H1 (cell line): ENCODE measurements around the gene KLK8. TPM values are rescaled to one million over a fixed set of nuclear protein-coding genes. Genes with fewer than 3 reads are reported as not detected.
A peak's percentile ranks its signal among the peaks of the same experiment; 100 is the strongest.

Experiments
- CTCF ChIA-PET: fragments of 300-600 bp; sonication (Branson Sonifier 250); formaldehyde crosslinking; loops from one replicate; lab custom pipeline; 2021; ENCODE audit not compliant: partially characterized antibody; lab: Charles Lee
- POLR2A ChIA-PET: fragments of 300-600 bp; sonication (Branson Sonifier 250); formaldehyde crosslinking; loops from one replicate; lab custom pipeline; 2021; ENCODE audit warnings: inconsistent platforms; ENCODE audit not compliant: partially characterized antibody; lab: Charles Lee
- DNase-seq, 2 experiments: peaks; one replicate each; pipeline versions ENCODE4 v3.0.0 to v3.0.0-alpha.2; 2010 to 2022; ENCODE audit warnings: low spot score in 2 of 2, low read depth in 1 of 2, mixed read lengths in 1 of 2
- FAIRE-seq: peaks from 2 replicates; lab custom pipeline; 2011; peaks lifted over from hg19 to GRCh38; lab: Jason Lieb, UNC
- H2AFZ ChIP-seq: 2 replicates; pipeline ENCODE4 v1.8.1; 2012; ENCODE audit warnings: low read length, inconsistent platforms
- H2AK5ac ChIP-seq: 2 replicates; pipeline ENCODE4 v1.6.1; 2013; ENCODE audit warnings: low read depth, low read length
- H2BK120ac ChIP-seq: replicated peaks from 2 replicates; pipeline ENCODE3; 2013; ENCODE audit warnings: low read depth, low read length, inconsistent platforms
- H2BK12ac ChIP-seq: 2 replicates; pipeline ENCODE4 v1.6.1; 2013; ENCODE audit warnings: low read depth, low read length
- H2BK15ac ChIP-seq: 2 replicates; pipeline ENCODE4 v1.6.1; 2013; ENCODE audit warnings: low read length
- H2BK20ac ChIP-seq: 2 replicates; pipeline ENCODE4 v1.6.1; 2013; ENCODE audit warnings: low read length
- H2BK5ac ChIP-seq: 2 replicates; pipeline ENCODE4 v1.6.1; 2013; ENCODE audit warnings: low read depth, low read length
- H3K14ac ChIP-seq: 2 replicates; pipeline ENCODE4 v1.6.1; 2013; ENCODE audit warnings: inconsistent platforms; ENCODE audit not compliant: insufficient read length
- H3K18ac ChIP-seq: 2 replicates; pipeline ENCODE4 v1.6.1; 2013; ENCODE audit warnings: low read length; ENCODE audit errors: extremely low read depth
- H3K23ac ChIP-seq: 2 replicates; pipeline ENCODE4 v1.6.1; 2013; ENCODE audit warnings: inconsistent platforms; ENCODE audit not compliant: insufficient read length
- H3K23me2 ChIP-seq: 2 replicates; pipeline ENCODE4 v1.6.1; 2013; ENCODE audit warnings: low read depth, low read length
- H3K27ac ChIP-seq: 2 replicates; pipeline ENCODE4 v1.6.1; 2011; ENCODE audit warnings: low read depth, low read length, inconsistent platforms
- H3K27me3 ChIP-seq, 4 experiments: replicated peaks in 1 of 4; 1 replicate in 1 of 4; 2 replicates in 3 of 4; pipeline versions ENCODE4 v1.6.1 to v1.8.1; 2011 to 2013; ENCODE audit warnings: low read length in 3 of 4, mild to moderate bottlenecking in 3 of 4, inconsistent platforms in 2 of 4, mixed read lengths in 2 of 4, moderate library complexity in 1 of 4; ENCODE audit not compliant: control insufficient read depth in 3 of 4, insufficient read depth in 3 of 4; ENCODE audit errors: extremely low read depth in 1 of 4
- H3K36me3 ChIP-seq, 4 experiments: 2 replicates each; pipeline versions ENCODE4 v1.6.1 to v1.8.1; 2011 to 2013; ENCODE audit warnings: mild to moderate bottlenecking in 4 of 4, low read length in 3 of 4, moderate library complexity in 2 of 4, control low read depth in 1 of 4, inconsistent platforms in 1 of 4; ENCODE audit not compliant: insufficient read depth in 4 of 4, control insufficient read depth in 2 of 4
- H3K4ac ChIP-seq: replicated peaks from 2 replicates; pipeline ENCODE3; 2013; ENCODE audit warnings: low read length, low read depth, mixed read lengths, inconsistent platforms; ENCODE audit not compliant: insufficient read length
- H3K4me1 ChIP-seq, 4 experiments: replicated peaks in 1 of 4; 1 replicate in 1 of 4; 2 replicates in 3 of 4; pipeline versions ENCODE4 v1.6.1 to v1.8.1; 2011 to 2013; ENCODE audit warnings: low read length in 3 of 4, inconsistent platforms in 2 of 4, mixed read lengths in 1 of 4; ENCODE audit not compliant: insufficient read depth in 4 of 4, control insufficient read depth in 3 of 4
- H3K4me2 ChIP-seq, 2 experiments: 2 replicates each; pipeline versions ENCODE4 v1.6.1 to v1.8.1; 2011 to 2013; ENCODE audit warnings: low read depth in 2 of 2, low read length in 2 of 2, control low read depth in 1 of 2, inconsistent platforms in 1 of 2, mild to moderate bottlenecking in 1 of 2; ENCODE audit not compliant: insufficient read depth in 1 of 2
- H3K4me3 ChIP-seq, 4 experiments: fragments of 200-600, 300-600 bp in 1 of 4; sonication (generic), shearing (Covaris generic), sonication (Bioruptor Twin) in 1 of 4; 2 replicates each; pipeline versions ENCODE4 v1.5.1 to v1.8.1; 2011 to 2016; ENCODE audit warnings: low read length in 4 of 4, low read depth in 3 of 4, control low read depth in 2 of 4, inconsistent platforms in 2 of 4, mild to moderate bottlenecking in 2 of 4, mixed read lengths in 1 of 4, moderate library complexity in 1 of 4; ENCODE audit not compliant: insufficient read depth in 2 of 4; ENCODE audit errors: extremely low read depth in 1 of 4
- H3K56ac ChIP-seq: replicated peaks from 2 replicates; pipeline ENCODE3; 2013; ENCODE audit warnings: low read depth, mild to moderate bottlenecking, mixed read lengths, low read length, inconsistent platforms; ENCODE audit not compliant: insufficient read length
- H3K79me1 ChIP-seq: 2 replicates; pipeline ENCODE4 v1.6.1; 2013; ENCODE audit warnings: low read depth, low read length, control low read depth
- H3K79me2 ChIP-seq, 2 experiments: 2 replicates each; pipeline versions ENCODE4 v1.6.1 to v1.8.1; 2012 to 2013; ENCODE audit warnings: low read length in 2 of 2, mild to moderate bottlenecking in 2 of 2, inconsistent platforms in 1 of 2; ENCODE audit not compliant: insufficient read depth in 2 of 2, control insufficient read depth in 1 of 2
- H3K9ac ChIP-seq, 4 experiments: replicated peaks in 1 of 4; 1 replicate in 1 of 4; 2 replicates in 3 of 4; pipeline versions ENCODE4 v1.6.1 to v1.8.1; 2011 to 2013; ENCODE audit warnings: low read depth in 3 of 4, low read length in 3 of 4, control low read depth in 2 of 4, mild to moderate bottlenecking in 2 of 4, moderate library complexity in 2 of 4, inconsistent platforms in 1 of 4; ENCODE audit errors: extremely low read depth in 1 of 4
- H3K9me3 ChIP-seq, 2 experiments: 2 replicates each; pipeline versions ENCODE4 v1.6.1 to v1.8.1; 2012 to 2013; ENCODE audit warnings: mild to moderate bottlenecking in 2 of 2, moderate library complexity in 2 of 2, control low read depth in 1 of 2, inconsistent platforms in 1 of 2, low read depth in 1 of 2, low read length in 1 of 2, mixed read lengths in 1 of 2; ENCODE audit not compliant: insufficient read depth in 2 of 2
- H4K20me1 ChIP-seq, 2 experiments: replicated peaks in 1 of 2; 2 replicates each; pipeline versions ENCODE3 to v1.8.1; 2011 to 2013; ENCODE audit warnings: inconsistent platforms in 2 of 2, low read length in 2 of 2, mild to moderate bottlenecking in 1 of 2; ENCODE audit not compliant: insufficient read depth in 2 of 2, control insufficient read depth in 1 of 2
- H4K5ac ChIP-seq: 2 replicates; pipeline ENCODE4 v1.6.1; 2013; ENCODE audit warnings: low read length, low read depth, mixed read lengths, inconsistent platforms; ENCODE audit not compliant: insufficient read length
- H4K8ac ChIP-seq: 2 replicates; pipeline ENCODE4 v1.8.0; 2013; ENCODE audit warnings: mild to moderate bottlenecking, moderate library complexity, low read length, inconsistent platforms; ENCODE audit not compliant: insufficient read depth; ENCODE audit errors: extremely low read depth
- H4K91ac ChIP-seq: replicated peaks from 2 replicates; pipeline ENCODE3; 2013; ENCODE audit warnings: low read length, mixed read lengths, inconsistent platforms; ENCODE audit not compliant: insufficient read length
- ASH2L ChIP-seq: fragments of 200-600, 300-600 bp; sonication (generic); IDR thresholded peaks from one replicate; pipeline ENCODE4 v1.7.1; 2017; ENCODE audit warnings: low read length
- FOSL1 ChIP-seq: IDR thresholded peaks from 2 replicates; pipeline ENCODE4 v1.6.1; 2011; ENCODE audit warnings: mild to moderate bottlenecking, low read depth, low read length, moderate library complexity; ENCODE audit not compliant: insufficient read depth
- HDAC2 ChIP-seq, 2 experiments: fragments of 300-600 bp in 1 of 2; sonication (generic) in 1 of 2; IDR thresholded peaks; 2 replicates each; pipeline ENCODE4 v1.6.1; 2011 to 2012; ENCODE audit warnings: low read depth in 2 of 2, low read length in 2 of 2, mild to moderate bottlenecking in 2 of 2, moderate library complexity in 2 of 2, borderline replicate concordance in 1 of 2, inconsistent platforms in 1 of 2
- KDM1A ChIP-seq: fragments of 200-600, 300-600 bp; sonication (generic); IDR thresholded peaks from 2 replicates; pipeline ENCODE4 v1.7.1; 2016; ENCODE audit warnings: mild to moderate bottlenecking, low read length, borderline replicate concordance
- POLR2A ChIP-seq, 2 experiments: IDR thresholded peaks; 1 replicate in 1 of 2; 2 replicates in 1 of 2; pipeline ENCODE4 v1.6.1; 2011; ENCODE audit warnings: low read depth in 2 of 2, low read length in 2 of 2, mild to moderate bottlenecking in 2 of 2; ENCODE audit errors: control extremely low read depth in 1 of 2
- POLR2AphosphoS5 ChIP-seq: IDR thresholded peaks from 2 replicates; pipeline ENCODE4 v1.6.1; 2011; ENCODE audit warnings: low read depth, low read length
- RFX5 ChIP-seq: IDR thresholded peaks from 2 replicates; pipeline ENCODE4 v1.6.1; 2011; ENCODE audit warnings: low read depth, low read length, improper control_type of control experiment, borderline replicate concordance
- SAP30 ChIP-seq: fragments of 300-600 bp; sonication (generic); IDR thresholded peaks from 2 replicates; pipeline ENCODE4 v1.7.1; 2012; ENCODE audit warnings: low read length, moderate library complexity, mild to moderate bottlenecking, inconsistent platforms; ENCODE audit not compliant: insufficient read depth, insufficient replicate concordance
- SUZ12 ChIP-seq: fragments of 200-600 bp; sonication (generic); IDR thresholded peaks from 2 replicates; pipeline ENCODE4 v1.6.1; 2012; ENCODE audit warnings: mild to moderate bottlenecking, inconsistent platforms, low read length, moderate library complexity, mixed read lengths
- TBP ChIP-seq: IDR thresholded peaks from 2 replicates; pipeline ENCODE4 v1.6.1; 2011; ENCODE audit warnings: low read depth, low read length, improper control_type of control experiment
- WGBS, 2 experiments: shearing (Covaris generic) in 1 of 2; methylation state at CpG; one replicate each; pipeline versions ENCODE4 v1.1.6 to v1.1.7; 2013 to 2015; ENCODE audit warnings: low lambda C conversion rate in 2 of 2, mixed read lengths in 2 of 2, inconsistent platforms in 1 of 2, low coverage in 1 of 2, missing lambda C conversion rate in 1 of 2; ENCODE audit not compliant: insufficient replicate concordance in 2 of 2, insufficient coverage in 1 of 2, insufficient read length in 1 of 2; ENCODE audit errors: extremely low coverage in 1 of 2, missing lambda C conversion rate in 1 of 2; 5-methylcytosine and 5-hydroxymethylcytosine counted together
- polyA plus RNA-seq, 7 experiments: library from polyadenylated mRNA; depleted of rRNA in 3 of 7; stranded (reverse) in 5 of 7; unstranded in 2 of 7; fragments of >200 nt in 5 of 7; fragments of 200-250 nt in 2 of 7; gene quantifications; 1 replicate in 5 of 7; 2 replicates in 1 of 7; 4 replicates in 1 of 7; pipeline versions ENCODE4 v1.2.1 to v1.2.3, GENCODE V29; 2011 to 2013; ENCODE audit warnings: missing spikeins in 2 of 7, mixed read lengths in 2 of 7
- total RNA-seq: library from RNA; stranded (reverse); fragmentation: NEBNext Ultra II Directional; extraction: Animal tissue kit (Norgen Biotek cat#: 25700); gene quantifications from 2 replicates; pipeline ENCODE4 v1.2.1, GENCODE V29; 2021
- TF ChIP-seq, protein P1 (sequence below): IDR thresholded peaks from 2 replicates; pipeline ENCODE4 v1.6.1; 2012; ENCODE audit warnings: low read length, inconsistent platforms

The KLK8 gene
- total and polyA plus RNA-seq, 2 of the 8 experiments (the other 6 are each of a cell fraction or from before 2014, with no cell fraction given): 2.9 to 3.6 TPM

DNA sequence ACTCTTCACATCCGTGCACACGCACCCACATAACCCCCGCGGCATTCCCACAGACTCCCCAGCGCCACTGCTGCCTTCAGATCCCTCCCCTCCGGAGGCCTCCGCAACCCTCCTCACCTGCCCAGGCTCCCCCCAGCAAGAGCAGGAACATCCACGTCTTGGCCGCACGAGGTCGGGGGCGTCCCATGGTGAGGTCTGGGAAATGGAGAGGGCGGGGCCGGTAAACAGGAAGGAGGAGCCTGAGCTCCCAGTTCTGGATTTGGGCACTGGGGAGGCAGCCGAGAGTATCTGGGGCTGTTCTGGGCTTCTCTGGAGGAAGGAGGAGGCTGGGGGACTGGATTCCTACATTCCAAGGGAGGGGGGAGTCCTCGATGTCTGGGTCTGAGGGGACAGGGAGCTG lies 423 bp downstream of the KLK8 start:
- H2AFZ ChIP-seq: peak overlapping the region; percentile 67; the same call in 1 of the 2 replicates
- no peak overlapping the region for H4K8ac ChIP-seq
- peak overlapping the region; percentile 46; the same call in 1 of the 2 replicates for H2BK15ac ChIP-seq
- no peak overlapping the region for H3K23ac ChIP-seq
- H3K79me1 ChIP-seq: no peaks in the 10 kb centered on the region
- peak overlapping the region; percentile 26 to 71 for H3K4me2 ChIP-seq
- no peaks in the 10 kb centered on the region for H3K9me3 ChIP-seq
- no peaks in the 10 kb centered on the region; a peak in 1 of 7 replicates for H3K27me3 ChIP-seq
- CTCF ChIA-PET: interaction anchor here (0.8 to 3.7 kb wide), 9 partner anchors 13 to 97 kb away, joined by 3 to 19 read pairs (median 4); no protein-coding TSS in a partner anchor
- peaks cover 0 to 20% (median 6%) of the 10 kb centered on the region in 4 experiments; a peak in 6 of 7 replicates for H3K4me1 ChIP-seq
- no peak overlapping the region for H3K14ac ChIP-seq
- no peak overlapping the region for H2BK120ac ChIP-seq
- no peaks in the 10 kb centered on the region for H3K36me3 ChIP-seq
- DNase-seq (peak in 1 of 2 experiments; percentile 67), FAIRE-seq (no peak)
- H2BK12ac ChIP-seq: peak overlapping the region; percentile 78; the same call in 1 of the 2 replicates
- no peak overlapping the region for H3K9ac ChIP-seq
- WGBS, 2 experiments: 36% methylated on average over 11 of the region's 16 CpGs; no CpG with 5 or more reads in 1 of the 2 experiments
- no peak overlapping the region for H4K5ac ChIP-seq
- peak overlapping the region; percentile 73; the same call in 1 of the 2 replicates for H2BK5ac ChIP-seq
- H3K4ac ChIP-seq: peak overlapping the region; percentile 34
- 0 out of 2 replicates have a peak overlapping the region, but pooled peaks have one; percentile 20 for H3K18ac ChIP-seq
- H3K27ac ChIP-seq: no peak overlapping the region
- no peak overlapping the region for H2AK5ac ChIP-seq
- H3K79me2 ChIP-seq: no peaks in the 10 kb centered on the region
- peak overlapping the region in 2 of 4 experiments; percentile 15 to 29; a peak in 3 of 8 replicates for H3K4me3 ChIP-seq
- no peaks in the 10 kb centered on the region for H4K20me1 ChIP-seq
- no peaks in the 10 kb centered on the region for H3K23me2 ChIP-seq
- peak overlapping the region; percentile 26 for H4K91ac ChIP-seq
- H2BK20ac ChIP-seq: 0 out of 2 replicates have a peak overlapping the region, but pooled peaks have one; percentile 48
- POLR2A ChIA-PET: interaction anchor here (0.8 to 1.8 kb wide), 4 partner anchors 15 to 26 kb away, joined by 3 to 7 read pairs (median 4); no protein-coding TSS in a partner anchor
- H3K56ac ChIP-seq: no peak overlapping the region
- TF ChIP-seq KDM1A: no peak
- no peak for TF ChIP-seq SAP30
- TF ChIP-seq POLR2AphosphoS5: no peak
- no peak for TF ChIP-seq SUZ12
- no peak for TF ChIP-seq HDAC2 (IDR thresholded peaks at IDR 0.05; ENCODE audit: borderline replicate concordance in 1 of 2, low read depth in 2 of 2, low read length in 2 of 2)
- TF ChIP-seq RFX5: no peak
- TF ChIP-seq FOSL1: no peak
- TF ChIP-seq, protein P1, sequence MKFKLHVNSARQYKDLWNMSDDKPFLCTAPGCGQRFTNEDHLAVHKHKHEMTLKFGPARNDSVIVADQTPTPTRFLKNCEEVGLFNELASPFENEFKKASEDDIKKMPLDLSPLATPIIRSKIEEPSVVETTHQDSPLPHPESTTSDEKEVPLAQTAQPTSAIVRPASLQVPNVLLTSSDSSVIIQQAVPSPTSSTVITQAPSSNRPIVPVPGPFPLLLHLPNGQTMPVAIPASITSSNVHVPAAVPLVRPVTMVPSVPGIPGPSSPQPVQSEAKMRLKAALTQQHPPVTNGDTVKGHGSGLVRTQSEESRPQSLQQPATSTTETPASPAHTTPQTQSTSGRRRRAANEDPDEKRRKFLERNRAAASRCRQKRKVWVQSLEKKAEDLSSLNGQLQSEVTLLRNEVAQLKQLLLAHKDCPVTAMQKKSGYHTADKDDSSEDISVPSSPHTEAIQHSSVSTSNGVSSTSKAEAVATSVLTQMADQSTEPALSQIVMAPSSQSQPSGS: no peak
- no peak for TF ChIP-seq ASH2L
- no peak for TF ChIP-seq TBP
- TF ChIP-seq POLR2A (IDR thresholded peaks at IDR 0.05; ENCODE audit: control extremely low read depth in 1 of 2, low read depth in 2 of 2, low read length in 2 of 2): no peak
